ENCODE data around the gene AEBP2.

Gene AEBP2

DNA sequence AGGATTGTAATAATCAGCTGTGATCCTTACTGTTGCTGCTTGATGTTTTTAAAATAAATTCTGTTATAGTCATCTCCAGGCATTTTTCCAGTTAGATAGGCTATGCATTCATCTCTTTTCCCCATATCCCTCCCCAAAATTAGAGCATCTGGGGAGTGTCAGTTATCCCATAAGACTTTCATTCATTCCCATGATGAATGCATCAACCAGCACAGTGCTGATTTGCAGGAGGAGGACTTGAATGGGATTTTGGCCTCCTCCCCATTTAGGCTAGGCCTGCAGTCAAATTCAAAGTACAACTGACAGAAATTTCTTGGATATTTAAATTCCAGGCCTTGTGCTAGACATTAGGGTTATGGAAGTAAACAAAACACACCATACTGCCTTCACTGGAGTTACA, 99.8 kb downstream of the AEBP2 start:
- H3K9me3 ChIP-seq (ENCODE audit: severe bottlenecking) = peaks cover 2% of the 10 kb centered on the region
- TF ChIP-seq, protein P1, sequence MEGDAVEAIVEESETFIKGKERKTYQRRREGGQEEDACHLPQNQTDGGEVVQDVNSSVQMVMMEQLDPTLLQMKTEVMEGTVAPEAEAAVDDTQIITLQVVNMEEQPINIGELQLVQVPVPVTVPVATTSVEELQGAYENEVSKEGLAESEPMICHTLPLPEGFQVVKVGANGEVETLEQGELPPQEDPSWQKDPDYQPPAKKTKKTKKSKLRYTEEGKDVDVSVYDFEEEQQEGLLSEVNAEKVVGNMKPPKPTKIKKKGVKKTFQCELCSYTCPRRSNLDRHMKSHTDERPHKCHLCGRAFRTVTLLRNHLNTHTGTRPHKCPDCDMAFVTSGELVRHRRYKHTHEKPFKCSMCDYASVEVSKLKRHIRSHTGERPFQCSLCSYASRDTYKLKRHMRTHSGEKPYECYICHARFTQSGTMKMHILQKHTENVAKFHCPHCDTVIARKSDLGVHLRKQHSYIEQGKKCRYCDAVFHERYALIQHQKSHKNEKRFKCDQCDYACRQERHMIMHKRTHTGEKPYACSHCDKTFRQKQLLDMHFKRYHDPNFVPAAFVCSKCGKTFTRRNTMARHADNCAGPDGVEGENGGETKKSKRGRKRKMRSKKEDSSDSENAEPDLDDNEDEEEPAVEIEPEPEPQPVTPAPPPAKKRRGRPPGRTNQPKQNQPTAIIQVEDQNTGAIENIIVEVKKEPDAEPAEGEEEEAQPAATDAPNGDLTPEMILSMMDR (IDR thresholded peaks at IDR 0.05; ENCODE audit: low read depth, low read length) = no peak
- no peaks in the 10 kb centered on the region for H3K36me3 ChIP-seq
- H3K27me3 ChIP-seq (ENCODE audit: insufficient read depth, low read depth, severe bottlenecking) = no peaks in the 10 kb centered on the region
- H3K27ac ChIP-seq = no peak overlapping the region
- DNase-seq = no peak
- no peak overlapping the region for H3K4me3 ChIP-seq (ENCODE audit: low read depth, low read length)

DNA sequence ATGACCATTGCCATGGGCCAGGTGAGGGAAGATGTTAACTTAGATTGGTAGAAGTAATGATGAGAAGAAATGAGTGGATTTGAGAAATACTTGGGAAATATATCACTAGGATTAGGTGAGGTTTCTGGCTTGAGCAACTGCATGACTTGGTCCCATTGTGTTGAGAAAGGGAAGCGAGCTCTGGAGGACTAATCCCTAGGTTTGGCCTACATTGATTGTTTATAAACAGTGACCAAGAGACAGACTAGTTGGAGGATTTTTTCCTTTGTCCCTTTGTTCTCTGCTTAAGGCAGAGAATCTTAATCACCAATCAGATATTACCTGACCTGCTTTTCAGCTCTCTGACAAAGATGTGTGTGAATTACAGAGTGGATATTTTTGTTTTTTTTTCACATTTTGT, 100.5 kb downstream of the AEBP2 start:
- Histone ChIP-seq H3K36me3 (no peaks in the 10 kb centered on the region), H3K27ac (no peak overlapping the region), H3K27me3 (ENCODE audit: insufficient read depth, low read depth, severe bottlenecking) (no peaks in the 10 kb centered on the region), H3K4me3 (ENCODE audit: low read depth, low read length) (no peak overlapping the region), H3K9me3 (ENCODE audit: severe bottlenecking) (peaks cover 2% of the 10 kb centered on the region)
- no peak for DNase-seq
- TF ChIP-seq, protein P1 (IDR thresholded peaks at IDR 0.05; ENCODE audit: low read depth, low read length) = no peak

GRCh38 chr12:19542606-19543005, 103.3 kb downstream of the AEBP2 start:
- no peak for DNase-seq
- TF ChIP-seq, protein P1 (IDR thresholded peaks at IDR 0.05; ENCODE audit: low read depth, low read length) = no peak

GRCh38 chr12:19544353-19544752, 105.1 kb downstream of the AEBP2 start:
- Histone ChIP-seq H3K27ac (no peak overlapping the region), H3K36me3 (no peaks in the 10 kb centered on the region), H3K4me3 (ENCODE audit: low read depth, low read length) (no peak overlapping the region), H3K27me3 (ENCODE audit: insufficient read depth, low read depth, severe bottlenecking) (no peaks in the 10 kb centered on the region), H3K9me3 (ENCODE audit: severe bottlenecking) (no peaks in the 10 kb centered on the region)
- TF ChIP-seq, protein P1 (IDR thresholded peaks at IDR 0.05; ENCODE audit: low read depth, low read length) = no peak
- DNase-seq = no peak

More at GRCh38 chr12:19542606-19543005, 103.3 kb downstream of the AEBP2 start:
- Histone ChIP-seq H3K27me3 (ENCODE audit: insufficient read depth, low read depth, severe bottlenecking) (no peaks in the 10 kb centered on the region), H3K4me3 (ENCODE audit: low read depth, low read length) (no peak overlapping the region), H3K27ac (no peak overlapping the region), H3K36me3 (no peaks in the 10 kb centered on the region), H3K9me3 (ENCODE audit: severe bottlenecking) (no peaks in the 10 kb centered on the region)

- no peaks in the 10 kb centered on the region for H3K27me3 ChIP-seq (ENCODE audit: insufficient read depth, low read depth, severe bottlenecking)
- no peak for DNase-seq
- H3K9me3 ChIP-seq (ENCODE audit: severe bottlenecking) = no peaks in the 10 kb centered on the region
Measured at GRCh38 chr12:19545301-19545700, 106.0 kb downstream of the AEBP2 start.

DNA sequence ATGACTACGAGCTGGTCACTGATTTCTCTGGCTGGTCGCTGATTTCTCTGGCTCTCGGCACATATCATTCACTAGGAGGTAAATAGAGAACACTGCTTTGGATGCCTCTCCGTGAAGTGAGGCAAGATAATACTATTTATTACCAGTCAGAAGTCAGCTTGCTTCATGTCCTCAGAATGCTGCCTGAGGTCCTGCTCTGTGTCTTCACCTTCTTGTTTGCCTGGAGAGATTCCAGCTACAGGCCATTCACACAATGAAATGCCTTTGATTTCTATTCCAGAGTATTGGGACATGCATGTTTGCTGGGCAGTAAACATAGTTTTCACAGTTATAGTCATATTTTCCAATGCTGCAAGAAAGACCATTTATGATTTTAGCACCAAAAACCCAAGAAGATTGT, 106.7 kb downstream of the AEBP2 start:
- H3K4me3 ChIP-seq (ENCODE audit: low read depth, low read length) = no peak overlapping the region
- no peak for DNase-seq
- TF ChIP-seq, protein P1 (IDR thresholded peaks at IDR 0.05; ENCODE audit: low read depth, low read length) = no peak
- no peak overlapping the region for H3K27ac ChIP-seq
- no peaks in the 10 kb centered on the region for H3K27me3 ChIP-seq (ENCODE audit: insufficient read depth, low read depth, severe bottlenecking)
- no peaks in the 10 kb centered on the region for H3K9me3 ChIP-seq (ENCODE audit: severe bottlenecking)
- no peaks in the 10 kb centered on the region for H3K36me3 ChIP-seq

More at GRCh38 chr12:19545301-19545700, 106.0 kb downstream of the AEBP2 start:
- H3K4me3 ChIP-seq (ENCODE audit: low read depth, low read length) = no peak overlapping the region
- no peaks in the 10 kb centered on the region for H3K36me3 ChIP-seq
- TF ChIP-seq, protein P1 (IDR thresholded peaks at IDR 0.05; ENCODE audit: low read depth, low read length) = no peak
- H3K27ac ChIP-seq = no peak overlapping the region
